Measurements from ENCODE around the gene FMN2. TPM values are rescaled to one million over a fixed set of nuclear protein-coding genes. Genes with fewer than 3 reads are reported as not detected.

The FMN2 gene
- polyA plus RNA-seq, 2 of the 4 experiments (the other 2 are of a cell fraction): 2.8 to 4.2 TPM

DNA sequence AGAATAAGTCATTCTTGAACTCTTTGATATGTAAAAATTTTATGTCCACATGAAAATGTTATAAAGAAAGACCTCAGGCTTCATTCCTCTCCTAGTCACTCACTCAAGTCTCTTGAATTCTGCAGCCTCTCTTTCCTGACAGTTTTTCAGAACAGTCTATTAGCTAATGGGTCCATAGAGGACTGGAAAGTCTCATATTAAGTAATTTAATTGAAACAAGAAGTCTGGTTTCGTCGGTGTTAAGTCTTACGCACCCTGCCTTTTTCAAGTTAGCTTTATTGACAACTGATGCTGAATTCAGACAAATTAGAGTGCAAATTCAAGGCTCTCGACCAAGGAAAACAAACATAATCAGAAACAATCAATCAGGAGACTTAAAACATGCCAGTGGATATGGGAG, 414.5 kb downstream of the FMN2 start (continued):
- TF ChIP-seq CBX2 (IDR thresholded peaks at IDR 0.05; ENCODE audit: borderline replicate concordance, low read depth): no peak
- no peak for TF ChIP-seq POLR2AphosphoS2 (conservative IDR thresholded peaks at IDR 0.05; ENCODE audit: low read length)
- no peak for TF ChIP-seq NFE2L2 (conservative IDR thresholded peaks at IDR 0.05; ENCODE audit: low read length)
- no peak for TF ChIP-seq E2F6 (IDR thresholded peaks at IDR 0.05; ENCODE audit: borderline replicate concordance, low read depth)
- TF ChIP-seq MAFK (IDR thresholded peaks at IDR 0.05; ENCODE audit: partially characterized antibody): no peak
- TF ChIP-seq CEBPB (IDR thresholded peaks at IDR 0.05): no peak

- Histone ChIP-seq H3K9me3 (no peaks in the 10 kb centered on the region), H3K4me3 (no peak overlapping the region), H3K4me2 (no peak overlapping the region), H3K4me1 (no peaks in the 10 kb centered on the region), H3K27ac (no peak overlapping the region)
- FAIRE-seq: no peak
- ChIA-PET POLR2A (no interaction called here), CTCF (no interaction called here)
- TF ChIP-seq HDAC2 (IDR thresholded peaks at IDR 0.05) (no peak), RCOR1 (IDR thresholded peaks at IDR 0.05; ENCODE audit: low read depth, low read length) (no peak), TP53 (CRISPR knock-in tag; IDR thresholded peaks at IDR 0.05) (no peak), ZSCAN20 (CRISPR knock-in tag; IDR thresholded peaks at IDR 0.05) (no peak), SMC3 (IDR thresholded peaks at IDR 0.05) (no peak), SREBF2 (IDR thresholded peaks at IDR 0.05) (no peak), MAFK (IDR thresholded peaks at IDR 0.05; ENCODE audit: partially characterized antibody) (no peak)
- TF ChIP-seq, protein P1, sequence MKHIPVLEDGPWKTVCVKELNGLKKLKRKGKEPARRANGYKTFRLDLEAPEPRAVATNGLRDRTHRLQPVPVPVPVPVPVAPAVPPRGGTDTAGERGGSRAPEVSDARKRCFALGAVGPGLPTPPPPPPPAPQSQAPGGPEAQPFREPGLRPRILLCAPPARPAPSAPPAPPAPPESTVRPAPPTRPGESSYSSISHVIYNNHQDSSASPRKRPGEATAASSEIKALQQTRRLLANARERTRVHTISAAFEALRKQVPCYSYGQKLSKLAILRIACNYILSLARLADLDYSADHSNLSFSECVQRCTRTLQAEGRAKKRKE (CRISPR knock-in tag; IDR thresholded peaks at IDR 0.05; ENCODE audit: low read depth): no peak
- ATAC-seq: no peak
- 40% methylated on average over 3 of the region's 3 CpGs for WGBS (ENCODE audit: missing lambda C conversion rate)
- no peak for DNase-seq (ENCODE audit: low read depth in 1 of 2, low spot score in 1 of 2)
These were observed 416.5 kb downstream of the FMN2 start for GRCh38 chr1:240508201-240508600.

DNA sequence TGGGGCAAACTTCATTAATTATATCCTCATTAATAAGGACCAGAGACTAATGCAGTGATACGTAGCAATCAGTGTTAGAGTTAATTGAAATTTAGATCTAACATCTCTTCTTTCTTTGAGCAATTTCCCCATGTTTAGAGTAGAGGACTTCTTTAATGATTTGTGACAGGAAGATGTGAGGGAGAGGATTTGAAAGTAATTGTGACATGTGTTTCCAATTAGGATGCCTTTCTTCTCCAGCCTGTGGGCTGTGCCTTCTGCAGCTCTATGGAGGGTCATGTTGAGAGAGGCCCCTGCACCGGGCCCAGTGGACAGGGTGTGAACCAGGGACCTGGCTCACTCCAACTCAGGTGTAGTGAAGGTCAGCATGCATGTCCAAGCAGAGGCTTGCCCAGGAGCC, 417.3 kb downstream of the FMN2 start:
- no peak for DNase-seq (ENCODE audit: low read depth in 1 of 2, low spot score in 1 of 2)
- ATAC-seq: no peak
- no peak for FAIRE-seq
- ChIA-PET CTCF (interaction anchor here (1.7 kb wide), 1 partner anchor 16 kb away, joined by 3 read pairs; no protein-coding TSS in a partner anchor), POLR2A (no interaction called here)
- WGBS (ENCODE audit: missing lambda C conversion rate): 58% methylated on average over 2 of the region's 2 CpGs
- no peak overlapping the region for H3K4me2 ChIP-seq
- no peak overlapping the region for H3K27ac ChIP-seq
- no peaks in the 10 kb centered on the region for H3K9me3 ChIP-seq
- H3K4me3 ChIP-seq: no peak overlapping the region
- no peak for TF ChIP-seq E2F6 (IDR thresholded peaks at IDR 0.05; ENCODE audit: borderline replicate concordance, low read depth)
- TF ChIP-seq PHF8 (IDR thresholded peaks at IDR 0.05; ENCODE audit: borderline replicate concordance, low read depth): no peak
- TF ChIP-seq CEBPB (IDR thresholded peaks at IDR 0.05): no peak
- no peak for TF ChIP-seq CBX8 (IDR thresholded peaks at IDR 0.05)
- TF ChIP-seq HOXB13 (CRISPR knock-in tag; IDR thresholded peaks at IDR 0.05; ENCODE audit: low read depth): no peak
- no peak for TF ChIP-seq ZNF302 (CRISPR knock-in tag; IDR thresholded peaks at IDR 0.05)
- no peak for TF ChIP-seq ZFP36 (IDR thresholded peaks at IDR 0.05; ENCODE audit: borderline replicate concordance, partially characterized antibody)
- no peak for TF ChIP-seq TFCP2L1 (CRISPR knock-in tag; IDR thresholded peaks at IDR 0.05)
- no peaks in the 10 kb centered on the region for H3K4me1 ChIP-seq

- Histone ChIP-seq H3K9me3 (no peaks in the 10 kb centered on the region), H3K4me1 (peaks cover 4% of the 10 kb centered on the region; the same call in 1 of the 3 replicates), H3K4me3 (no peak overlapping the region), H3K27ac (no peak overlapping the region), H3K4me2 (no peak overlapping the region)
- ChIA-PET POLR2A (no interaction called here), CTCF (no interaction called here)
- ATAC-seq (no peak), DNase-seq (ENCODE audit: low read depth in 1 of 2, low spot score in 1 of 2) (no peak), FAIRE-seq (no peak)
- no peak for TF ChIP-seq CEBPB (IDR thresholded peaks at IDR 0.05)
- TF ChIP-seq RNF2 (IDR thresholded peaks at IDR 0.05; ENCODE audit: borderline replicate concordance, low read depth): no peak
- no peak for TF ChIP-seq NFE2L2 (conservative IDR thresholded peaks at IDR 0.05; ENCODE audit: low read length)
- no peak for TF ChIP-seq TP53 (CRISPR knock-in tag; IDR thresholded peaks at IDR 0.05)
- TF ChIP-seq NR3C1 (IDR thresholded peaks at IDR 0.05): no peak
- no peak for TF ChIP-seq BCL3 (IDR thresholded peaks at IDR 0.05)
- TF ChIP-seq HOXA7 (CRISPR knock-in tag; IDR thresholded peaks at IDR 0.05): no peak
- no peak for TF ChIP-seq FOXS1 (CRISPR knock-in tag; IDR thresholded peaks at IDR 0.05)
- no peak for TF ChIP-seq SMC3 (IDR thresholded peaks at IDR 0.05)
- TF ChIP-seq RAD21 (conservative IDR thresholded peaks at IDR 0.05 in 1 of 2, IDR thresholded peaks at IDR 0.05 in 1 of 2): no peak
- TF ChIP-seq, protein P2, sequence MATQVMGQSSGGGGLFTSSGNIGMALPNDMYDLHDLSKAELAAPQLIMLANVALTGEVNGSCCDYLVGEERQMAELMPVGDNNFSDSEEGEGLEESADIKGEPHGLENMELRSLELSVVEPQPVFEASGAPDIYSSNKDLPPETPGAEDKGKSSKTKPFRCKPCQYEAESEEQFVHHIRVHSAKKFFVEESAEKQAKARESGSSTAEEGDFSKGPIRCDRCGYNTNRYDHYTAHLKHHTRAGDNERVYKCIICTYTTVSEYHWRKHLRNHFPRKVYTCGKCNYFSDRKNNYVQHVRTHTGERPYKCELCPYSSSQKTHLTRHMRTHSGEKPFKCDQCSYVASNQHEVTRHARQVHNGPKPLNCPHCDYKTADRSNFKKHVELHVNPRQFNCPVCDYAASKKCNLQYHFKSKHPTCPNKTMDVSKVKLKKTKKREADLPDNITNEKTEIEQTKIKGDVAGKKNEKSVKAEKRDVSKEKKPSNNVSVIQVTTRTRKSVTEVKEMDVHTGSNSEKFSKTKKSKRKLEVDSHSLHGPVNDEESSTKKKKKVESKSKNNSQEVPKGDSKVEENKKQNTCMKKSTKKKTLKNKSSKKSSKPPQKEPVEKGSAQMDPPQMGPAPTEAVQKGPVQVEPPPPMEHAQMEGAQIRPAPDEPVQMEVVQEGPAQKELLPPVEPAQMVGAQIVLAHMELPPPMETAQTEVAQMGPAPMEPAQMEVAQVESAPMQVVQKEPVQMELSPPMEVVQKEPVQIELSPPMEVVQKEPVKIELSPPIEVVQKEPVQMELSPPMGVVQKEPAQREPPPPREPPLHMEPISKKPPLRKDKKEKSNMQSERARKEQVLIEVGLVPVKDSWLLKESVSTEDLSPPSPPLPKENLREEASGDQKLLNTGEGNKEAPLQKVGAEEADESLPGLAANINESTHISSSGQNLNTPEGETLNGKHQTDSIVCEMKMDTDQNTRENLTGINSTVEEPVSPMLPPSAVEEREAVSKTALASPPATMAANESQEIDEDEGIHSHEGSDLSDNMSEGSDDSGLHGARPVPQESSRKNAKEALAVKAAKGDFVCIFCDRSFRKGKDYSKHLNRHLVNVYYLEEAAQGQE (IDR thresholded peaks at IDR 0.05): no peak
- TF ChIP-seq JUNB (IDR thresholded peaks at IDR 0.05): no peak
These were observed 420.1 kb downstream of the FMN2 start for GRCh38 chr1:240511789-240512188.
